Measurements from ENCODE around the gene ATP5ME.
"Not testable (repeated sequence)": the region's sequence is repeated elsewhere in the genome, so short reads cannot be mapped to it uniquely, and the experiment has no call there.

ATP5ME gene

GRCh38 chr4:704198-704891, 30.3 kb upstream of the ATP5ME start:
- DNase-seq, result no peak

GRCh38 chr4:703336-704197, 29.5 kb upstream of the ATP5ME start:
- no peak for DNase-seq

- DNase-seq, result no peak
Observed at GRCh38 chr4:702618-703048, 28.6 kb upstream of the ATP5ME start.

- no peak for DNase-seq
Observed at GRCh38 chr4:700587-701264, 26.6 kb upstream of the ATP5ME start.

GRCh38 chr4:699816-700580, 25.9 kb upstream of the ATP5ME start:
- no peak for DNase-seq

GRCh38 chr4:694341-694940, 20.4 kb upstream of the ATP5ME start:
- DNase-seq, result not testable (repeated sequence)

- no peak for DNase-seq
Observed at GRCh38 chr4:692771-693554, 18.9 kb upstream of the ATP5ME start.

GRCh38 chr4:689723-690122, 15.6 kb upstream of the ATP5ME start:
- DNase-seq, result no peak

GRCh38 chr4:688854-689681, 15.0 kb upstream of the ATP5ME start, which contains the start of gene SLC49A3:
Gene SLC49A3, minus strand, starts transcription at chr4:689151. Its CDS starts 24 bp downstream, at chr4:689127.
- DNase-seq, result no peak

GRCh38 chr4:687971-688853, 14.1 kb upstream of the ATP5ME start:
- no peak for DNase-seq

- no peak for DNase-seq
Observed at GRCh38 chr4:687048-687970, 13.2 kb upstream of the ATP5ME start.

- DNase-seq, result no peak
Observed at GRCh38 chr4:686413-687040, 12.5 kb upstream of the ATP5ME start.

GRCh38 chr4:685679-686412, 11.8 kb upstream of the ATP5ME start:
- no peak for DNase-seq

- no peak for DNase-seq
Observed at GRCh38 chr4:684623-685327, 10.7 kb upstream of the ATP5ME start.

- DNase-seq, result peak; percentile 38
Observed at GRCh38 chr4:683982-684622, 10.0 kb upstream of the ATP5ME start.

Data from CD4-positive, alpha-beta T cell treated with Interleukin-6 for 4 hours (primary cell).